H1 (cell line): ENCODE data around the gene ZNF804B. TPM values are rescaled to one million over a fixed set of nuclear protein-coding genes. Genes with fewer than 3 reads are reported as not detected.

ENCODE experiments used
- polyA plus RNA-seq, 7 experiments: library from polyadenylated mRNA; depleted of rRNA in 3 of 7; stranded (reverse) in 5 of 7; unstranded in 2 of 7; fragments of >200 nt in 5 of 7; fragments of 200-250 nt in 2 of 7; gene quantifications; 1 replicate in 5 of 7; 2 replicates in 1 of 7; 4 replicates in 1 of 7; pipeline versions ENCODE4 v1.2.1 to v1.2.3, GENCODE V29; 2011 to 2013; ENCODE audit warnings: missing spikeins in 2 of 7, mixed read lengths in 2 of 7
- small RNA-seq: library from polyadenylated mRNA; stranded (forward); fragments of <200 nt; extraction: miRNeasy Mini kit (QIAGEN cat#:217004); gene quantifications from one replicate; pipeline ENCODE3, GENCODE V24; 2013; ENCODE audit not compliant: insufficient read depth
- total RNA-seq: library from RNA; stranded (reverse); fragmentation: NEBNext Ultra II Directional; extraction: Animal tissue kit (Norgen Biotek cat#: 25700); gene quantifications from 2 replicates; pipeline ENCODE4 v1.2.1, GENCODE V29; 2021

Gene ZNF804B
- total and polyA plus RNA-seq, 2 of the 8 experiments (the other 6 are each of a cell fraction or from before 2014, with no cell fraction given): not detected

Small RNAs within 50 kb of the gene (small RNA-seq; reads per million reads assigned to genes)
- gene AC002127.1: not detected

Other genes starting within 250 kb of the ZNF804B start
- not detected in 2 replicates for gene TEX47, start 36.0 kb downstream of the ZNF804B start, total RNA-seq
- gene TEX47, start 36.0 kb downstream of the ZNF804B start, polyA plus RNA-seq (2011; rRNA removed): not detected in 2 replicates